Muscle of leg (tissue), 11 donors: Measurements from ENCODE around the gene TRNP1. TPM values are rescaled to one million over a fixed set of nuclear protein-coding genes. Genes with fewer than 3 reads are reported as not detected.

ENCODE experiments used
- DNase-seq: peaks from one replicate; pipeline ENCODE4 v3.0.0; 2013
- H3K27ac ChIP-seq: one replicate; pipeline ENCODE4 v1.5.1; 2013; ENCODE audit warnings: mild to moderate bottlenecking, low read length, control low read depth
- H3K27me3 ChIP-seq: one replicate; pipeline ENCODE4 v1.6.1; 2013; ENCODE audit warnings: low read length; ENCODE audit not compliant: control insufficient read depth, insufficient read depth
- H3K36me3 ChIP-seq: one replicate; pipeline ENCODE4 v1.6.1; 2013; ENCODE audit warnings: low read length; ENCODE audit not compliant: control insufficient read depth, insufficient read depth
- H3K4me1 ChIP-seq: one replicate; pipeline ENCODE4 v1.6.1; 2013; ENCODE audit warnings: low read length; ENCODE audit not compliant: control insufficient read depth, insufficient read depth
- H3K4me3 ChIP-seq: one replicate; pipeline ENCODE4 v1.5.1; 2013; ENCODE audit warnings: low read length, control low read depth
- H3K9me3 ChIP-seq: replicated peaks from 2 replicates; pipeline ENCODE4 v1.6.1; 2013; ENCODE audit warnings: low read depth, low read length; ENCODE audit not compliant: control insufficient read depth
- WGBS: methylation state at CpG from one replicate; pipeline ENCODE4 v1.1.5; 2013; ENCODE audit warnings: missing lambda C conversion rate; ENCODE audit not compliant: insufficient coverage; 5-methylcytosine and 5-hydroxymethylcytosine counted together
- polyA plus RNA-seq, 8 donors: library from polyadenylated mRNA; unstranded; fragments of 120-200 nt; gene quantifications; one replicate each; pipeline versions ENCODE4 v1.2.1 to v1.2.3, GENCODE V29; 2013; ENCODE audit warnings: inconsistent platforms in 1 of 8, low replicate concordance in 1 of 8; ENCODE audit not compliant: insufficient read length in 8 of 8, insufficient read depth in 1 of 8
- total RNA-seq: library from RNA; stranded (reverse); fragments of 120-200 nt; gene quantifications from one replicate; pipeline ENCODE4 v1.2.4, GENCODE V29; 2013

TRNP1 gene
- total and polyA plus RNA-seq, 9 donors = 1.3 to 3.2 (median 2.0) TPM

DNA sequence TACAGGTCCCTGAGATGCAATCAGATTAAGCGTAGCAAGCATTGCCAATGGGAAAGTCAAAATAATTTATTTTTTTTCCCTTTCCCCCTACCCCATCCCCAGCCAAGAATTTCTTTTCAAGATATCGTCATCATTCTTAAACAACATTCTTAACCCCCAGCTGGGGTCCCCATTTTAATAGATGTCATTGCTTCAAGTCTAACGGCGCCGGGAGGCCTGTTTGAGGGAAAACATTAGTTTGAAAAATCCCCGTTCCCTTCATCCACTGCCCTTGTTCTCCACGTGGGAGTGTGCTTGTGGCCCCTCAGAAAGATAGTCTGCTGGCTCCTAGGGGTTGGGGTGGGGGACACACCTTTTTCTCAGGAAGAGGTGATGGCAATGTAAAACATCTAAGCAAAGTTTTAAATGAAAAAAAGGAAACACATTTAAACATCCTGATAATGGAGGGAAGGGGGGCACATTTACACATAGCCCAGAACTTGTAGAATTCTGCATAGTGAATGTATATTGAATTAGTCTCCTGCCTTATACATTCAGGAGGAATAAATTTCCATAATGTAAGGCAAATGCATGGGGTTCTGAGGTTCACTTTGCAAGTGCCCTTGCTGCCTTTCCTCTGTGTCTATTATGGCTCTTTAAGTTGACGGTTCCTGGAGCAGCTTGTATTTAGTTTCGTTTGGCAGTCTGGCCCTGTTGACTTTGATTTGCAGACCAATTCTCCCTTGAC, 6.8 kb downstream of the TRNP1 start:
- Histone ChIP-seq H3K36me3 (no peaks in the 10 kb centered on the region), H3K9me3 (no peaks in the 10 kb centered on the region), H3K4me1 (peaks cover 44% of the 10 kb centered on the region), H3K27ac (peak overlapping the region; percentile 47), H3K4me3 (no peak overlapping the region), H3K27me3 (peaks cover 23% of the 10 kb centered on the region)
- 40% methylated on average over 2 of the region's 9 CpGs for WGBS
- DNase-seq = no peak

GRCh38 chr1:27000817-27001460, 7.4 kb downstream of the TRNP1 start:
- peaks cover 48% of the 10 kb centered on the region for H3K4me1 ChIP-seq
- H3K36me3 ChIP-seq = no peaks in the 10 kb centered on the region
- peaks cover 16% of the 10 kb centered on the region for H3K27me3 ChIP-seq
- WGBS = 72% methylated on average over 6 of the region's 8 CpGs
- no peak overlapping the region for H3K27ac ChIP-seq
- peak; percentile 37 for DNase-seq
- no peaks in the 10 kb centered on the region for H3K9me3 ChIP-seq
- no peak overlapping the region for H3K4me3 ChIP-seq

DNA sequence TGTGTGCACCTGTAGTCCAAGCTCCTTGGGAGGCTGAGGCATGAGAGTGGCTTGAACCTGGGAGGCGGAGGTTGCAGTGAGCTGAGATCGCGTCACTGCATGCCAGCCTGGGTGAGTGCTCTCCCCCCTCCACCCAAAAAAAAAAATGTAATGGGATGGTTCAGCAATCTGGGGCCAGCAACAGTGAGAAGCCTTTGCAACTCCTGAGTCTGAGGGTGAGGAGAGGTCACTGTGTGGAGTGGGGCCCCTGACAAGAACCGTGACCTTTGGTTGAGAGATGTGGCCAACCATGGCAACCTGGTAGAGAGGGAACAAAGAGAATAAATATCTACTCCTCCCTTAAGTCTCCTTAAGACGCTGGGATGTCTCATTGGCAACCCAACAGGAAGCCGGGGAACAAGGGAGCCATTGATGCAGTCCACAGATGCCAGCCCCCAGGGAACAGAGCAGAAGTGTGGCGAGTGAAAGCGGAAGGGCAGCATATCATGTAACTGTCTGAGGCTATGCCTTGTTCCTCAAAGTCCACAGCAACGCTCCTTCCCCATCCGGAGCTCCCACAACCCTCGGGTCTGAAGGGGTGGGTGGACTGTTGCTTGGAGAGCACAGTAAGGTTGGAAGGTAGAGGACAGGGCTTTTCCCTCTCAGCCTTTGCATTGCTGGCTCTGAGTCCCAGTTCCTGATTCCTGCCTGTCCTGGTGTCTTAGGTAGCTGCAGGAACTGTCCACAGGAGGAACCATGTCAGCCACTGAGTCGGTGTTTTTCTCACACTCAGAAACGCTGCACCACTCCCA, 8.3 kb downstream of the TRNP1 start:
- Histone ChIP-seq H3K36me3 (no peaks in the 10 kb centered on the region), H3K4me1 (peaks cover 48% of the 10 kb centered on the region), H3K27me3 (peaks cover 8% of the 10 kb centered on the region), H3K4me3 (no peak overlapping the region), H3K9me3 (no peaks in the 10 kb centered on the region), H3K27ac (peak overlapping the region; percentile 4)
- DNase-seq = peak; percentile 82
- 24% methylated on average over 2 of the region's 13 CpGs for WGBS

GRCh38 chr1:27003745-27004470, 10.4 kb downstream of the TRNP1 start:
- 48% methylated on average over 2 of the region's 7 CpGs for WGBS
- Histone ChIP-seq H3K27me3 (no peaks in the 10 kb centered on the region), H3K4me1 (peaks cover 36% of the 10 kb centered on the region), H3K9me3 (no peaks in the 10 kb centered on the region), H3K36me3 (no peaks in the 10 kb centered on the region), H3K4me3 (no peak overlapping the region), H3K27ac (no peak overlapping the region)
- DNase-seq = no peak

DNA sequence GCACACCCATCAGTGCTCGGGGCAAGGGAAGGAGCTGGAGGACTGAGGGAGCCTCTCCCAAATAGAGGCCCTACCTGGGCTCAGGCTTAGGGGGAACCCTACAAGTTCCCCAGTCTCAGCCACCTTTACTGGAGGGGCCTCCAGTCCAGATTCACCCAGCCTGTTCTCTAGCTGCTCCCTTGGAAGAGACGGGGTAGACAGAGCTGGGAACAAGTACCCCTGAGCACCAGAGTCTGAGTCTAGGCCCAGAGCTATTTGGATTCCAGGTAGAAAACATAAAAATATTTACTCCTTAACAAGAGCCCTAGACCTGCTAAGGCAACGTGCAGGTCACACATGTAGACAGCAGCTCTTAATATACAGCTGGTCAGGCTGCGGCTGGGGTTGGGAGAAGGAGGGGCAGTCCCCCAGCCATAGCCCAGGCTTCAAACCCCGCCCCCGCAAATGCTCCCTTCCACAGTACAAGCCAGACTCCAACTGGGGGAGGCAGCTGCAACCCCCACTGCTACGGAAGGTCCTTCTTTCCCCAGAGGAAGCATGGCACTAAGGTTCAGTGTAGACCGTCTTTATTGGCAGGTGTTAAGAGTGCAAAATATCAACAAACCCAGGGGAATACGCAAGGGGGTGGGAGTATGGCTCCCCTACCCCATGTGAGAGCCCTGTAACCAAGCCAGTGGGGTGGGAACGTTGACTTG, 11.1 kb downstream of the TRNP1 start:
- Histone ChIP-seq H3K4me3 (no peak overlapping the region), H3K9me3 (no peaks in the 10 kb centered on the region), H3K4me1 (peaks cover 30% of the 10 kb centered on the region), H3K36me3 (no peaks in the 10 kb centered on the region), H3K27me3 (no peaks in the 10 kb centered on the region), H3K27ac (no peak overlapping the region)
- peak; percentile 52 for DNase-seq
- WGBS = no CpG with 5 or more reads among the region's 10 CpGs

GRCh38 chr1:27005166-27005530, 11.7 kb downstream of the TRNP1 start:
- no peak overlapping the region for H3K27ac ChIP-seq
- WGBS = no CpG with 5 or more reads among the region's 3 CpGs
- H3K36me3 ChIP-seq = no peaks in the 10 kb centered on the region
- H3K9me3 ChIP-seq = no peaks in the 10 kb centered on the region
- no peaks in the 10 kb centered on the region for H3K27me3 ChIP-seq
- H3K4me1 ChIP-seq = peaks cover 26% of the 10 kb centered on the region
- no peak for DNase-seq
- H3K4me3 ChIP-seq = no peak overlapping the region

DNA sequence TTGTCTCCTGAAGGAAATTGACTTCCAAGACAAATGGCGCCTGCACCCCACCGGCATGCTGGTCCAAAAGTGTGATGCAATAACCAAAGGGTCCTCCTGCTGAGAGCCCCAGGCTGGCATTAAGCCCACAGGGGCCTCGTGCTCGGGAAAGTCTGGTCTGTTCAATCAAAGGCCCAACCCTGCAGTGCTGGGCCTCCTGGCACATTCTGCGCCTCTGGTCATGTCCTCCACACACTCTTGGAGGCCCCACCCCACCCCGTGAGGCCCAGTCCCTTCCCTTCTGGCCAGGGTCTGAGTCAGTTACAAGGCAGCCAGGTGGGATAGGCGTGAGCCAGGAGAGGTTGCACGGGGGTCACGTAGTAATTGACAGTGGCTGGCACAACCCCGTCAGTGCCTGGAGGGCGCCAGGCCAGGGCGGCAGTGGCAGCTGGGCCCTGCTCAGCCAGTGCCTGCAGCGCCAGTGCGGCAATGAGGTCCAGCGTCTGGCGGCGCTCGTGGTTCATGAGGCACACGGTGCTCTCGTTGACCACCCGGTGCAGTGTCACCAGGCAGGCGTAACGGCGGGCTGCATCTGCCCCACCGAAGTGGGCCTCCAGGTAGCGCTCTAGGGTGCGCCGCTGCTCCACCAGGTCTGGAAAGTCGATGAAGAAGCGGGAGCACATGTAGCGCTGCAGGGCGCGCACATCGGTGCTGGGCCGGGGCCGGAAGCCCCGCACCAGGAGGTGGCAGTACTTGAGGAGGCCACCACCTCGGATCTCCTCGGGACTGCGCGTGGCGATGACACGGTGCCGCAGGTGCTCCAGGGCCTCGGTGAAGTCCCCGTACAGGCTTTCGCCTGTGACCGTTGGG, 12.4 kb downstream of the TRNP1 start:
- Histone ChIP-seq H3K4me1 (peaks cover 24% of the 10 kb centered on the region), H3K27ac (no peak overlapping the region), H3K36me3 (no peaks in the 10 kb centered on the region), H3K4me3 (no peak overlapping the region), H3K9me3 (no peaks in the 10 kb centered on the region), H3K27me3 (peaks cover under 1% of the 10 kb centered on the region)
- DNase-seq = no peak
- WGBS = 88% methylated on average over 48 of the region's 48 CpGs

DNA sequence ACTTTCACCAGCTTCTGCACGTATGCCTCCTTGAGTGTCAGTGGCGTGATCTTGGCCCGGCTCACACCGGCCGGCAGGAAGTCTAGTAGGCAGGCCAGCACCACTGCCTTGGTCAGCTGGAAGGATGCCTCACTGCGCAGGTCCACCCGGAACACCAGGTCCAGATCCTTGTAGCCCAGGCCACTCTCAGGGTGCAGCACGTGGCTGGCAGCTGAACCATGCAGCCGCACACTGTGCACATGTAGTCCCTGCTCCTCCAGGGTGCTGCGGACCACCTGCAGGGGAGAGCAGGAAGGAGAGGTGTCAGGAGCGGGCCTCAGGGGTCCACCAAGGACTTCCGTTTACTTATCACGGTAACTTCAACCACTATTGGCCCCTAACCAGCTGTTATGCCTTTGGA, 13.2 kb downstream of the TRNP1 start:
- peaks cover 23% of the 10 kb centered on the region for H3K4me1 ChIP-seq
- no peaks in the 10 kb centered on the region for H3K36me3 ChIP-seq
- no peak overlapping the region for H3K4me3 ChIP-seq
- H3K9me3 ChIP-seq = no peaks in the 10 kb centered on the region
- DNase-seq = no peak
- peaks cover 8% of the 10 kb centered on the region for H3K27me3 ChIP-seq
- H3K27ac ChIP-seq = no peak overlapping the region
- WGBS = 61% methylated on average over 9 of the region's 13 CpGs
